ENCODE measurements around the gene PPP1R3G.
"Not testable (repeated sequence)": the region's sequence is repeated elsewhere in the genome, so short reads cannot be mapped to it uniquely, and the experiment has no call there.

Gene PPP1R3G

DNA sequence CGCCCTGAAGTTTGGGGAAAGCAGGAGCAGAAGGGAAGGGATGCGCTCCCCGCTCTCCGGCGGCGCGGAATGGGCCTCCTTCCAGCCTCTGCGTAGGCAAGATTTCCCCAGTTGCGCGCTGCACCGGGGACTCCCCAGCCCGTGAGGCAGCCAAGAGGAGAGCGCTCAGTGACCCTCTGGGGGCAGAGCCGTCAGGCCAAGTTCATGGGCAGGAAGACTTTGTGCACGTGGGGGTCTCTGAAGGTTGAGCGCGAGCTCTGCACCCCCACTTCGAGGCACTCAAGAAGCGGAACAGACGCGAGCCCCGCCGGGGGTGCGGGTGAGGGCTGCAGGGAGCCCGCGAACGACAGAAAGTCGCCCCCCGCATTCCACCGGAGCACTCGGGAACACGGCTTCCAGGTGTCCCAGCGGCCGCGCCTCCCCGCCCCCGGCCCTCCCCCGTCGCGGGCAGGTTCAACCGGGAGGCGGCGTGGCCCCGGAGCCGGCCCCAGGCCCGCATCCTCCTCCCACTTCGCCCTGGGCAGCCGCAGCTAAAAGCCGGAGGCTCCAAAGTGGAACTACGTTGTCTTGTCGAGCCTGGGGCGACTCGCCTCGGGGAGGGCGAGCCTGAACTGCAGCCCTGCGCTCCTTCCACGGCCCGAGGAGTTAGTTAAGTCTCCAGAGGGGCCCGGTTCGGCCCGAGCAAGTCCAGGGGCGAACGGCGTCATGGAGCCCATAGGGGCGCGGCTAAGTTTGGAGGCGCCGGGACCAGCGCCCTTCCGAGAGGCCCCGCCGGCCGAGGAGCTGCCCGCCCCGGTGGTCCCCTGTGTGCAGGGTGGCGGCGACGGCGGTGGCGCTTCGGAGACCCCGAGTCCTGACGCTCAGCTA is at the start of gene PPP1R3G:
Gene PPP1R3G, plus strand, starts transcription at position 561 of the 867 bp plus-strand sequence. Its CDS starts 145 bp downstream, at position 706.
- no peak for DNase-seq

DNA sequence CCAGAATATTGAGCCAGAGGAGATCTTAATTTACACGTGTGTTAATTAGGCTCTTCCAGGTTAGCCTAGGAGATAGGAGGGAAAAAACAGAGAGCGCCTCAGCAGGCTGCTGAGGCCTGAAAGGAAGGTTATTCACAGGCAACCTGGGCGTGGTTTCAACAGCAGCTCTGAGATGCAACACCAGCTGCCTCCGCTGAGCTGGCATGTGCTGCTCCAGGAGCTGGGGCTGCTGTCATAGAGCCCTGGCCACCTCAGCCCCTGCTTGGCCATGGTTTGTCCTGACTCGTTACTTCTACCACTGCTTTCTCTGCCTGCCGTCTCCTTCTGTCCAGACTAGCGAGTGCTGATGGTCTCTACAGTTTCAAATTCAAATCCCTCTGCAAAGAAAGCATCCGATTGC is 48.9 kb upstream of the PPP1R3G start:
- DNase-seq, result no peak

DNA sequence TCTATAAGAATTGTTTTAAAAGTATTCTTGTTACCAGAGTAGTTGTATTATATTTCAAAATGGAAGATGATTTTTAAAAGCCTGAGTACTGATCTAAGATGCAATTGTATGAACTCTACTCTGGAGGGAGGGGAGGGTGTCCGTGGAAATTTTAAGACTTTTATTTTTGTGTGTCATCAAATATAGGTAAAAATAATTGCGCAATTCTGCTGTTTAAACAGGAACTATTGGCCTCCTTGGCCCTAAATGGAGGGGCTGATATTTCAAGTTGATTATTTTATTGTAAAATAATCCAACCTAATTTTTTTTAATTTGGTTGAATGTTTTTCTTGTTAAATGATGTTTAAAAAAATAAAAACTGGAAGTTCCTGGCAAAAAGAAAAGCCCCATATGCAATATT is 43.2 kb upstream of the PPP1R3G start:
- DNase-seq, result no peak

DNA sequence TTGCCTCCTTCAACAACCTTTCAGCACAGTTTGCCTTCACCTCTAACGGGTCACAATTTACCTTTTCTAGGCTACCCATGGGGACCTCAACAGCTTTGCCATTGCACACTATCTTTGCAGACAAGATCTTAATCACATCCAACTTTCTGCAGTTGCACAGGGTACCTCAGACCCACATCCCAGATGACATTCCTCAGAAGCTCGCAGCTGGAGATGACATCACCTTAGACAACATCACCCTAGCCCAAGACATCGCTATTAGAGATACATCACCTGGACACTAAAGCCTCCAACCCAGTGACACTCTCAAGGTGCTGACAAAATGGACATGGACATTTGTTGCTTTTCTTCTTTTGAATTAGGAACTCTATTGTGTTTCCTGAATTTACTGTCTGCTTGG is 42.7 kb upstream of the PPP1R3G start:
- no peak for DNase-seq

DNA sequence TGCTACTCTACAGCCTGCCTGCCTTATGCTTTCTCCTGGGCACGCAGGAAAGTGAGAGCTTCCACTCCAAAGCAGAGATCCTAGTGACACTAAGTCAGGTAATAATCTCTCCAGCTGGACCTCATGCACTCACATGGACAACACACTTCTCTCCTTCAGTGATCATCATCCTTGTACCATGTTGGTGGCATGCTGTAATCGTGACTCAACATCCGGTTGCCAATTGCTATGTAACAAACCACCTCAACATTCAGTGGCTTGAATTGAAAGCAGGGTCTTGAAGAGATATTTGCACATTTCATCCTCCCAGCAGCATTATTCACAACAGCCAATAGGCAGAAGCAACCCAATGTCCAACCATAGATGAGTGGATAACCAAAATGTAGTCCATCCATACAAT is 40.3 kb upstream of the PPP1R3G start:
- no peak for DNase-seq

DNA sequence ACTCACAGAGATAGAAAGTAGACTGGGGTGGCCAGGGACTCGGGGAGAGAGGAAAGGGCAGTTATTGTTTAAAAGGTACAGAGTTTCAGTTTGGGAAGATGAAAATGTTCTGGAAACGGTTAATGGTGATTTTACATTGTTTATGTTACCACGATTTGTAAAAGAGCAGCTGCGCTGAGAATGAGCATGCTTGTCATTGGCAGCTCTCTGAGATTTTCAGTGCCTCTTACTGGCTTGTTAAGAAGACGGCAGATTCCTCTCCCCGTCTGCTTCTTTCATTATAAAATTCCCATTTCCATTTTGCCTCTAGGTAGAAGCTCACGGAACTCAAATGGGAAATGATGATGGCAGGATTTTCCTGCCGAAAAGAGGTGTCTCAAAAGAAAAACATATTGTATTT is 39.7 kb upstream of the PPP1R3G start:
- no peak for DNase-seq

DNA sequence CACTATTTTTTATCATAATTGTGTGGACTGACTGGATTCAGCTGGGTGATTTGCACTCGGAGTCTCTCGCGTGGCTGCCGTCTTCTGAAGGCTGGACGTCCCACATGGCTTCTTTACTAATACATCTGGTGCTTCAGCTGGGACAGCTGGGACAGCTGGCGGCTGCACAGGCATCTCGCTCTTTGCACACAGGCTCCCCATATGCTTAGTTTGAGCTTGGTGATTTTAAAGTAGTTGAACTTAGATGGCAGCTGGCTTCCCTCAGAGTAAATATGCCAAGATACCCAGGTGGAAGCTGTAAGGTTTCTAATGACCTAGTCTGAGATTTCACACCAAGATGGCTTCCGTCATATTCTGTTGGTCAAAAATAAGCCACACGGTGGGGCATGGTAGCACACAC is 38.7 kb upstream of the PPP1R3G start:
- DNase-seq, result no peak

DNA sequence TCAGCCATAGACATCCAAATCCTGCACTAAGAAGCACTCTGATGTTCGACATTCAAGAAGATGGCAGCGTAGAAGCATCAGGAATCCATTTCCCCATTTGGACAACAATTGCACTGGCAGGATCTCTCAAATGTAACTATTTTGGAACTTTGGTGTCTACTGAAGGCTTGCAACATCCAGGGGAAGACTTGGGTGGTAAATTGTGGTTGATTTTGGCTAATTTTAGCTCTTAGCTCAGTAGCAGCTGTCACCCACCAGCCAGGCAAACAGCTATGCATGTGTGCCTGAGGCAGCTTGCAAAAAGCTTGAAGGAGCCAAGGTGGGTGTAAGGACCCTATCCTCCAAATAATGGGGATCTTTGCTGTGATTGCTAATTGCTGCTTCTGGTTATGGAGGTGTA is 35.1 kb upstream of the PPP1R3G start:
- no peak for DNase-seq

DNA sequence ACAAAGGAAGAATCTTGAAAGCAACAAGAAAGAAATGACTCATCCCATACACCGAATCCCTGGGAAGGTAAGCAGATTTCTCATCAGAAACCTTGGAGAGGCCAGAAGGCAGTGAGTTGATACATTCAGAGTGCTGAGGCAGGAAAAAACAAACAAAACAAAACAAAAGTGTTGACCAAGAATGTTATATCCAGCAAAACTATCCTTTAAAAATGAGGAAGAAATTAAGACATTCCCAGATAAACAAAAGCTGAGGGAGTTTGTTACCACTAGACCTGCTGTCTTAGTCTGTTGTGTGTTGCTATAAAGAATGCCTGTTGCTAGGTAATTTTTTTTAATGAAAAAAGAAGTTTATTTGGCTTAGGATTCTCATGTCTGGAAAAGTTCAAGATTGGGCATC is 33.7 kb upstream of the PPP1R3G start:
- DNase-seq, result no peak

DNA sequence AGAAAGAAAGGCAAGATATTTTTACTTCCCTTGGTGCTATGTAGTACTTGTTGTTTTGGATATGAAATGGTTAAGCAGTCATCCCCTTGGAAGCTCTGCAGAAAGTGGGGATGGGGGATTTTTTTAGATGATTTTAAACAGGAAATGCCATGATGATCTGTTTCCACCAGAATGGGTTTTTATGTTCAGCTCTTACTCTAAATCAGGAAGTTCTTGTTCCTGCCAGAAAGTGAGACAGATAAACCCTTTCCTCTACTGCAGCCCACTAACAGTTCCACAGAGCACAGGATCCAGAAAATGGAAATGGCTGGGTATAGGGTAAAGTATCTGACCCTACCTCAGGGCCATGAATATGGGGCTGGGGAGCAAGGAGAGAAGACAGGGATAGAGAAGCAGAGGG is 32.1 kb upstream of the PPP1R3G start:
- DNase-seq, result no peak

DNA sequence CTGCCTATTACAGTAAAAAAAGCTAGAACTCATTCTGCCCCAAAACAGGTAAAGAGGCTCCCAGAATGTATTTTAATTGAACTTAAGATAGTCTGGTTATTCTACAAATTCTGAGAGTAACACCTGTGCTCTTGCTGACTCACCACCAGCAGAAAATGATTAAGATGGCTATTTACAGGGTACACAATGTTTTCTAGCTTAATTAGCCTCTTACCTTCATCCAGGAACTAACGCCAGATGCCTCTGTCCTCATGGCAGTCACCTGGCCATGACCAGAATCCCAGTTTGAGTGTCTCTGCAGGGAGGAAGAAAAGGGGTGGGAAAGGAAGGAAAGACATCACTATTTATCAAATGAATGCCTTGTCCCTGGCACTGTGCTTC is 31.3 kb upstream of the PPP1R3G start:
- DNase-seq, result no peak

DNA sequence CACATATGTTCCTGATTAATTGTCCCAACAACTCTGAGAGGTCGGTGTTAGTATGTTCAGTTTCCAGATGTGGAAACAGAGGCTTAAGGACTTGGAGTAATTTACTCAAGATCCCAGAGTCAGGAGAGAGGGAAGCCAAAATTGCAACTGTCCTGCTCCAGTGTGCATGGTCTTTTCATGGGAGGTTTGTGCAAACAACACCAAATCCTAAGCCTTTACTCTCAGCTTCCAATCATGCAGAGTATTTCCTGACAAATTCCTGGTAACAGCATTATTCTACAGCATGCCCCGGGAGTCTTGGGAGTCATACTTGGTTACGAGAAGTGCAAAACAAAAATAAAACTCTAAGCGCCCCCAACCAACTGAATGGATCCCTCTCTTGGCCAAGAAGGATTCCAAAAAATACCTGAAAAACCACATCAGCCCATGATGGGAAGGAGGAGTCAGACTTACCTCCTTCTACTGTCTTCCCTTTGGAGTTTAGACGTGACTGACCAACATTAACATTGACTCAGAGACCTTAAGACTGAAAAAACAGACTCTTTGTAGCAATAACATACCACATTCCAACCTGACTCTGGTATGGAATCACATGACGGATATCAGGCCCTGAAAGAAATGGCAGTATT is 30.8 kb upstream of the PPP1R3G start:
- DNase-seq, result no peak

DNA sequence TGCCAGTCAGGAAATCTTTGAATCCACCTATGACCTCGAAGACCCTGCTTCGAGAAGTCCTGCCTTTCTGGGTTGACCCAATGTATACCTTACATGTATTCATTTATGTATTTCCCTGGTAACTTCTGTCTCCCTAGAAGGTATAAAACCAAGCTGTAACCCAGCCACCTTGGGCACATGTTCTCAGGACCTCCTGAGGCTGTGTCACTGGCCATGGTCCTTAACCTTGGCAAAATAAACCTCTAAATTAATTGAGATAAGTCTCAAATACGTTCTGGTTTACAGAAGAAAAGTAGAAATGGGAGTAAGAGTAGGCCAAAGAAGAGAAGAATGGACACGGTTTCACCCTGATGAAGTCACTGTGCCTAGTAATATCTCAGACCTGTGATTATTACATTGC is 30.0 kb upstream of the PPP1R3G start:
- no peak for DNase-seq

DNA sequence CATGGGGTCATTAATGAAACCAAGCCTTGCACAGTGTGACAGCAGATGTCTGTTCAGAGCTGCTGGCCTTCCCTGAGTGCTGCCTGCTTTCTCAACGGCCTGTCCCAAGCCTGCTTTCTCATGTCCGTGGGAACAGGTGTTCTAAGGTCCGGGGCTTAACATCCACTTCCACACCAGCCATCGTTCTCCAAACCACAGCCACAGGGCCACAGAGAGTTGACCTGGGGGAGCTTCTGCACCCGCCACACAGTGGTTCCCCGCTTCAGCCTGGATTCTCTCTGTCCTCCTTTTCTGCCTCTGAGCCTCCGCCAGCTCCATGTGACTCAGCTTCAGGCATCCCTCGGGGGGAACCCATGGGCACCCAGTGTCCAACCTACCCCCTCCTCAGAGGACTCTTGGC is 26.9 kb upstream of the PPP1R3G start:
- no peak for DNase-seq

DNA sequence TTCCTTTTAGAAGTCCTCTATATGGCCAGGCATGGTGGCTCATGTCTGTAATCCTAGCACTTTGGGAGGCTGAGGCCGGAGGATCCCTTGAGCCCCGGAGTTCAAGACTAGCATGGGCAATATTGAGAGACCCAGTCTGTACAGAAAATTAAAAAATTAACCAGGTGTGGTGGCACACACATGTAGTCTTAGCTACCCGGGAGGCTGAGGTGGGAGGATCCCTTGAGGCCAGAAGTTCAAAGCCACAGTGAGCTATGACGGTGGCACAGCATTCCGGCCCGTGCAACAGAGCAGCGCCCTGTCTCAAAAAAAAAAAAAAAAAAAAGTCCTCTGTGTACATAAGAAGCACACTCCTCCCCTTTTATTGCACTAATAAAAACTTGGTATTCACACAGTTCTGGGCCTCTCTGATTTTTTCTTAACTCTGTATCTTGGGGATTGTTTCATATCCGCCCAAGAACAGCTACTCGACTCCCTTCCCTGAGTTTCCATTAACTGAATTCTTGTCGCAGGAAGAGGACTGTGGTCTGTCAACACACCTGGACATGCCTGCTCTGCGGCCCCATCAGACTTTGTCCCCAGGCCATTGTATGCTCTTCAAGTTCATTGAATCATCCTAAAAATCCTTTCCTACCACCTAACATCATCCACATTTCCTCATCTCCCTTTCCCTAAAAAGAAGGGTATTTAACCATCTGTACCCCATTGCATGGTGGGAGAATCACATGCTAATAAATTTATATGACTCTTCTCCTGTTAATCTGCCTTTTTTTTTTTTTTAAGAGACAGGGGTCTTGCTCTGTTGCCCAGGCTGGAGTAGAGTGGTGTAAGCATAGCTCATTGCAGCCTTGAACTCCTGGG is 25.9 kb upstream of the PPP1R3G start:
- no peak for DNase-seq

DNA sequence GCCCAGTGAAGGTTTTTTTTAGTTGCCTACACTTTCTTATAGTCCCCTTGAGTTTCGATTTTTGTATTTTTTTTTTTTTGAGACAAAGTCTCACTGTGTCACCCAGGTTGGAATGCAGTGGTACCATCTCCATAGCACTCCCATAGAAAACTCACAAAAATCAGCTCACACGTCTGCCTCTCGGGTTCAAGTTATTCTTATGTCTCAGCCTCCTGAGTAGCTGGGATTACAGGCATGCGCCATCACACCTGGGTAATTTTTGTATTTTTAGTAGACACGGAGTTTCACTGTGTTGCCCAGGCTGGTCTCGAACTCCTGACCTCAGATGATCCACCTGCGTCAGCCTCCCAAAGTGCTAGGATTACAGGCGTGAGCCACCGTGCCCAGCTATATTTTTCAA is 24.7 kb upstream of the PPP1R3G start:
- DNase-seq, result not testable (repeated sequence)

DNA sequence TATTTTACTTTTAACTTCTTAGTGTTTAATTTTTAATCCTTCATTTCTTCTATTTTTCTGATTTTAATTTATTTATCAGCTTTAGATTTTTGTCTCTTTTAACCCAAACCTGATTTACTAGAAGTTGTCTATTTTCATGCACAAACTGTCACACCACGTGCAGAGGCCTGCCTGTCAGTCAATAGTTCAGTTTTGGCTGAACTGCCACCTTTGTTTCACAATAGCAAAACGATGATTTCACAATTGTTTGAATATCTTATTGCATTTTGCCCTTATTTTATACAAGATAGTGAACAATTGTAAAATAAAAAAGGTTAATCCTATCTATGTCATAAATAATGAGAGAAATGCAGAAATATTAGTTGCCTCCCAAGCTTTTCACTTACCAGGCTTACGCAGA is 24.0 kb upstream of the PPP1R3G start:
- no peak for DNase-seq

DNA sequence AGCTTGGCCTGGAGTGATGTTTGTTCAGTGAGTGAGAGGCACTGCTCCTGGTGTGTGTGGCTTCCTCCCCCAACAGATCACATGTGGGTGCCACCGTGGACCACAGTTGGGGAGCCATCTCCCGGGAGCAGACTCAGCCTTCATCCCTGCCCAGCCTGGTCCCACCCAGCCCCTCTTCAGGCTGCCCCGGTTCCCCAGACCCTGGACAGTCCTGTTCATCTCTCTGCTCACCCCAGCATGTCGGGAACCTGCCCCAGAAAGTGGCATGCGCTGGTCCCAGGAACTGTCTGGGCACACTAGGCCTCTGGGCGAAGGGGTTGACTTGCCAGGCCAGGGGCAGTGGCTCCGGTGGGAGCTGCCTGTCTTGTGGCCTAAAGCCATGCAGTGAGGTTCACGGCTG is 21.5 kb upstream of the PPP1R3G start:
- no peak for DNase-seq

DNA sequence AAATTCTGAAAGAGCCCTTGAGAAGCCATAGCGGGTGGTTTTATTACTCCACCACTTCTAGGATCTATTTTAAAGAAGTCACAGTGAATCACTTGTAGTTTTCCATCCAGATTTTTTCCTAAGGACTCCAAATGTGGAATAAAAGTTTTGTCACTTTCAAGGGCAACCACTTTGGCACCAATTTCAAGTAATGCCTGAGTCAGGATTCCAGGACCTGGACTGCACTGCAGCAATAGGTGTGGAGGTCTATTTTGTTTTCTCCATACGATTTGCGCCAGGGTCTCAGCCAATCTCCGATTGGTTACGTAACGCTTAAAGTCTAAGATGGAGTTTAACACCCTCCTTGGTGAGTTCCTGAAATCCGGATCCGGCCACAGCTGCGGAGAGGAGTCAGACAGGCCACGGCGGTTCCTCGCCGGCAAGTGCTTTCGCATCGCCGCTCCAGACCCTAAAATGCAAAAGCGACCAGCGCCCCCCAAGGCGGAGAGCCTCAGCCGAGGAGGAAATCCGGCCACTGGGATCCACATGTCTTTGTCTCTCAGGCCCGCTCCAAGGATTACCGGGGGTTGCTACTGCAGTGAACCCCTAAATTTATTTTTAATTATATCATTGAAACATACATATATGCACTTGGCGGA is 18.6 kb upstream of the PPP1R3G start:
- no peak for DNase-seq

DNA sequence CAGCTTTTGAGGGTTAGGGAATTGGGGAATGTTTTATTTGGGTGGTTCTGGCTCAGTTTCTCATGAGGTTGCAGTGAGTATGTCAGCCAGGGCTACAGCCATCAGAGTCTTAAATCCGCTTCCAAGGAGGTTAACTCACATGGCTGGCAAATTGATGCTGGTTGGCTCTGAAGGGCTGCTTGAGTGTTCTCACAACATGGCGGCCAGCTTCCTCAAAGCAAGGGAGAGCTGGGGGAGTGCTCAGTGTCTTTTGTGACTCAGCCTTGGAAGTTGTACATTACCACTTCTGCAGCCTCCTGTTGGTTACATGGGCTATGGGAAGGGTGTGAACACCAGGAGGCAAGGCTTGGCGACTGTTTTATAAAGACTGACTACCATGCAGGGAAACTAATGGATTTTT is 17.8 kb upstream of the PPP1R3G start:
- no peak for DNase-seq

DNA sequence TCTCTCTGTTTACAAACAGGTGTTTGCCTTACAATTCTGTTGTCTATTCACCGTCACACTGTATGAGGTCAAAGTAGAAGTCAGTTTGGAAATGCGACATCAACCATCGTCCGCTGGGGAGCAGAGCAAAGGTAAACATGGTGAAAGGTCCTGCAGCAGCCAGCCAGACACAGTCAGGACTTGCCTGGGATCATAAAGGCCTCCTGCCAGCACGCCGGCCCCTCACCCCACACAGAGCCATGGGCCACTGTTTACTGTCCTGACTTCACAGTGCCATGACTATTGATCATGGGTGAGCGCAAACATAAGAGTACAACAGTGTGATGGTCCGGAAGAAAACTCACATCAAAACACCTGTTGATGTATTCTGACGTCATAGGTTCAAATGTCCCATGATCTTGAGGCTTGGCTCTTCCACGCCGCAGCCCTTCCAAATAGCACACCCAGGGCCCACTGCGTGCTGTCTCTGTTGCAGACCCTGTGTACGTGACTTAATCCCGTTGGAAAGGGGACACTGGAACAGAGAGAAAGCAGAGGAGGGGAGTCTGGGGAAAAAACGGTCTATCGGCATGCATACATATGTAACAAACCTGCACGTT is 16.9 kb upstream of the PPP1R3G start:
- DNase-seq, result no peak

DNA sequence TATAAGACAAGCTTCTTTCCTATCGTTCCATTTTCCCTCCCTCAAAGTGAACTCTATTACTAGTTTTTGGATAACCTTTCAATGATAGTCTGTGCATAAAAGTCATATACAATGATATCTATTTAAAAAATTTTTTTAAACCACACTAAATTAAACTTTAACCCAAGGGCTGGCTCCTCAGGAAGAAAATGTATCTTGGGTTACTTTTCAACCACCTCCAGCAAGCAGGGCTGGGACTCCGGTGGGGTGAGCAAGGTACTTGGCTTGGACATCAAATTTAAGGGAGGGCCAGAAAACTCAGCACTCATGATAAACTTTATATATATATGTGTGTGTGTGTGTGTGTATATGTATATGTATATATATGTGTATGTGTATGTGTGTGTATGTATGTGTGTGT is 13.9 kb upstream of the PPP1R3G start:
- no peak for DNase-seq

DNA sequence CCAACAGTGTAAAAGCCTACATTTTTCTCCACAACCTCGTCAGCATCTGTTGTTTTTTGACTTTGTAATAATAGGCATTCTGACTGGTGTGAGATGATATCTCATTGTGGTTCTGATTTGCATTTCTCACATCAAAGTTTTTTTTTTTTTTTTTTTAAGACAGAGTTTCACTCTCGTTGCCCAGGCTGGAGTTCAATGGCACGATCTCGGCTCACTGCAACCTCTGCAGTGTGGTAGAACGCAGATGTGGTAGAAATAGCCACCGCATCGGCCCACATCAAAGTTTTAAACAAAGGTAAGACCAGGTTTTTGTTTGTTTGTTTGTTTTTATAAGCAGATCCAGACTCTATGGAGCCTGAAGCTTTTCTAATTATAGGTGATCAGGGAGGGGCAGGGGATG is 12.7 kb upstream of the PPP1R3G start:
- DNase-seq, result no peak
